Skeletal muscle tissue (tissue), 4 donors: ENCODE data around the gene G6PC1. TPM values are rescaled to one million over a fixed set of nuclear protein-coding genes. Genes with fewer than 3 reads are reported as not detected.
"Not testable (repeated sequence)": the region's sequence is repeated elsewhere in the genome, so short reads cannot be mapped to it uniquely, and the experiment has no call there.

Experiments used
- H3K27ac ChIP-seq: one replicate; pipeline ENCODE4 v1.7.0; 2013; ENCODE audit warnings: mild to moderate bottlenecking, low read depth, low read length, inconsistent platforms
- H3K27me3 ChIP-seq, 3 donors: one replicate each; pipeline ENCODE4 v1.7.0; 2013; ENCODE audit warnings: low read length in 3 of 3; ENCODE audit not compliant: control insufficient read depth in 3 of 3, insufficient read depth in 3 of 3
- H3K36me3 ChIP-seq, 3 donors: one replicate each; pipeline ENCODE4 v1.7.0; 2013; ENCODE audit warnings: low read length in 3 of 3; ENCODE audit not compliant: control insufficient read depth in 3 of 3, insufficient read depth in 3 of 3
- H3K4me1 ChIP-seq, 3 donors: one replicate each; pipeline ENCODE4 v1.7.0; 2013; ENCODE audit warnings: low read length in 3 of 3, mild to moderate bottlenecking in 3 of 3; ENCODE audit not compliant: control insufficient read depth in 3 of 3, insufficient read depth in 3 of 3
- H3K4me3 ChIP-seq, 3 donors: one replicate each; pipeline ENCODE4 v1.7.0; 2013; ENCODE audit warnings: low read length in 3 of 3
- H3K9ac ChIP-seq, 3 donors: one replicate each; pipeline ENCODE4 v1.7.0; 2013; ENCODE audit warnings: low read length in 3 of 3, mild to moderate bottlenecking in 3 of 3, moderate library complexity in 2 of 3, low read depth in 1 of 3
- H3K9me3 ChIP-seq, 3 donors: one replicate each; pipeline ENCODE4 v1.7.0; 2013; ENCODE audit warnings: low read length in 3 of 3; ENCODE audit not compliant: control insufficient read depth in 3 of 3
- total RNA-seq: library from RNA; depleted of rRNA; stranded (reverse); fragments of >200 nt; gene quantifications from one replicate; pipeline ENCODE4 v1.2.3, GENCODE V29; 2014
- donor health status: Osteomylitis.

The G6PC1 gene
- total RNA-seq, 1 donor from 2014 or later = not detected

DNA sequence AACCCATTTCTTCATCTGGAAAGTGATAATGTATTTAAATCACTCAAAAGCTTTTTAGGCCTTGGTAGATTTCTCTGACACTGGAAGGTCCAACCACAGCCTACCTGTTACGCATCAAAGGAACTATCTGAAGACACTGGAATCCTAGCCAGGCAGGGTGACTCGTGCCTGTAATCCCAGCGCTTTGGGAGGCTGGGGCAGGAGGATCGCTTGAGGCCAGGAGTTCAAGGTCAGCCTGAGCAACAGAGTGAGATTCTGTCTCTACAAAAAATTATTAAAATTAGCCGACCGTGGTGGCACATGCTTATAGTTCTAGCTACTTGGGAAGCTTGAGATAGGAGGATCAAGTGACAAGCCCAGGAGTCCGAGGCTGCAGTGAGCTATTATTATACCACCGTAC lies 18.4 kb upstream of the G6PC1 start:
- Histone ChIP-seq H3K9ac (no peak overlapping the region), H3K27me3 (peaks cover 0 to 11% (median 0%) of the 10 kb centered on the region in 3 donors), H3K4me3 (no peak overlapping the region), H3K27ac (no peak overlapping the region), H3K36me3 (no peaks in the 10 kb centered on the region), H3K4me1 (peaks cover 5 to 8% (median 6%) of the 10 kb centered on the region in 3 donors), H3K9me3 (no peaks in the 10 kb centered on the region)

DNA sequence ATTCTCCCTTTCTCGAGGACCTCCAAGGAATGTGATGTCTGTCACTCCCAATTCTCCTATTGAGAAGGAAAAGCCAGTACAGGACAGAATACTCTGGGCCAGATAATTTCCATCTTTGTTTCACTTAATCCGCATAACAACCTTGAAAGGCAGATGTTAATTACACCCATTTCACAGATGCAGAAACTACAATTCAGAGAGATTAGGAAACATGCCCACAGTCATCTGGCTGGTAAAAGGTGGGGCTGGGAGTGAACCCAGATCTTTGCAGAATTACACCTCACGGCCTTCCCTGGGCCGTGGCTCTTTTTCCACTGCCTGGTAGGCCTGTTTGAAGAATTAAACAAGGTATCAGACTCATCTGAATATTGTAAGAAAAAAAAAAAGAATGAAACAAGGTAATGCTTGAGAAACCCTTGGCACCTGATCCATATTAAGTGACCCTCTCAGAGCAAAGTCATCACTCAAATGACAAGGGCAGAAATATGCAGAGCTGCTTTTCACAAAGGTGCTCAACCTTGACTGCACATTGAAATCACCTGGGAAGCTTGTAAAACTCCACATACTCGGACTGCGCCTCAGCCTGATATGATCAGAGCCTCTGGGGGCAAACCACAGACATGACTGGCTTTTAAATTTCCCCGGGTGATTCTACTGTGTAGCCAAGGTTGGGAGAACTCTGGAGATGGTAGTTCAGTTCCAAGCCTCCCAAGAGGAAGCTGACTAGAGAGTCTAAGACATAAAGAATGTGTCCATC lies 16.6 kb upstream of the G6PC1 start:
- Histone ChIP-seq H3K4me1 (peaks cover 5 to 8% (median 6%) of the 10 kb centered on the region in 3 donors), H3K27ac (no peak overlapping the region), H3K27me3 (no peaks in the 10 kb centered on the region), H3K9me3 (no peaks in the 10 kb centered on the region), H3K4me3 (no peak overlapping the region), H3K9ac (no peak overlapping the region), H3K36me3 (no peaks in the 10 kb centered on the region)

DNA sequence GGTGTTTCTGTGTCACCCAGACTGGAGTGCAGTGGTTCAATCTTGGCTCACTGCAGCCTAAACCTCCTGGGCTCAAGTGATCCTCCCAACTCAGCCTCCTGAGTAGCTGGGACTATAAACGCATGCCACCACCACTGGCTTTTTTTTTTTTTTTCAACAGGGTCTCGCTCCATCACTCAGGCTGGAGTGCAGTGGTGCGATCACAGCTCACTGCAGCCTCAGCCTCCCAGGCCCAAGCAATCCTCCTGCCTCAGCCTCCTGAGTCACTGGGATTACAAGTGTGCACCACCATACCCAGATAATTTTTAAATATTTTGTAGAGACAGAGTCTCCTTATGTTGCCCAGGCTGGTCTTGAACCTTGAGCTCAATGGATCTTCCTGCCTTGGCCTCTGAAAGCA lies 14.8 kb upstream of the G6PC1 start:
- H3K4me1 ChIP-seq, H3K4me3 ChIP-seq, H3K27me3 ChIP-seq, H3K9ac ChIP-seq, H3K27ac ChIP-seq, H3K36me3 ChIP-seq, H3K9me3 ChIP-seq: not testable (repeated sequence)

DNA sequence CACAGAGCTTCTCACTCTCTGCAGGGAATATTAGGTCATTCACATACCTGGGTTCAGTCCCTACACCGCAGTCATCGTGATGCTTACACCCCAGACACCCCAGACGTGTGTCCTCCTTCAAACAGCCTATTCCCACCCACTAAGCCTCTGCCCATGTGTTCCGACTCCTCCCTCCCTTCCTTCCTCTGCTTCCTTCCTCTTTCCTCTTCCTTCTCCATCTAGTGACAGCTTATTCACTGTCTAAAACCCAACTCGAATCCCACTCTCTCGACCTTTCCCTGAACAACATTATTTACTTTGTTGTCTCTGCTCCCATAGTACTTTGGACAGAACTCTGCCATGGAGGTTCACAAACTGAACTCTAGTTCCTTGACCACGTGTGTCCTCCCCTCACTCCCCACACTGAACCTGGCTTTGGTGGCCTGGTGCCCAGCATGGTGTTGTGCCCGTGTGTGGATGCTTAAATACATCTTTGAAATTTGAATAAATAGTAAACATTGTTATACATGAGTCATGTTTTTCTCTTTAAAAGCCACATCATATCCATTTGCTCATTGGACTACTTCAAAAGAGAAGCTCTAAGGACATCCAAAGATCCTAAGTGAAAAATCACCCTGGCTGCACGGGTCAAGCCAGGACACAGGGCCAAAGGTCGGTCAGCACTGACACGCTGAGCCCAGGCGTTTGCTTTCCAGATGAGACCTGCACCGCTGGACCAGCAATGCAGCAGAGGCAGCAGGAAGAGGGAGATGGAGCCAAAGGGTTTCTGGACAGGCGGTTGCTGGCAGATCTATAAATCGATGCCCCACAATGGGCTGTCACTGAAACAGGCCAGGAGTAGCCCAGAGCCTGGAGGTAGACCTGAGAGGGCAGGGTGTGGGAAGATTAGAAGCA lies 14.1 kb upstream of the G6PC1 start:
- Histone ChIP-seq H3K27ac (no peak overlapping the region), H3K4me3 (no peak overlapping the region), H3K9ac (peak overlapping the region in 1 of 3 donors; percentile 16), H3K27me3 (no peaks in the 10 kb centered on the region), H3K4me1 (peaks cover 8 to 11% (median 9%) of the 10 kb centered on the region in 3 donors), H3K36me3 (no peaks in the 10 kb centered on the region), H3K9me3 (no peaks in the 10 kb centered on the region)

- H3K9ac ChIP-seq = no peak overlapping the region
- H3K27me3 ChIP-seq = no peaks in the 10 kb centered on the region
- no peaks in the 10 kb centered on the region for H3K9me3 ChIP-seq
- H3K27ac ChIP-seq = no peak overlapping the region
- H3K4me3 ChIP-seq = no peak overlapping the region
- H3K4me1 ChIP-seq = peaks cover 24 to 39% (median 35%) of the 10 kb centered on the region in 3 donors
- no peaks in the 10 kb centered on the region for H3K36me3 ChIP-seq
Measured at GRCh38 chr17:42889809-42890208, 10.8 kb upstream of the G6PC1 start.

GRCh38 chr17:42891539-42892152 lies 9.0 kb upstream of the G6PC1 start:
- Histone ChIP-seq H3K9me3 (no peaks in the 10 kb centered on the region), H3K27ac (peak overlapping the region; percentile 96), H3K9ac (peak overlapping the region; percentile 58 to 75 (median 70)), H3K4me3 (peak overlapping the region in 1 of 3 donors; percentile 13), H3K4me1 (peaks cover 21 to 42% (median 33%) of the 10 kb centered on the region in 3 donors), H3K36me3 (no peaks in the 10 kb centered on the region), H3K27me3 (no peaks in the 10 kb centered on the region)

DNA sequence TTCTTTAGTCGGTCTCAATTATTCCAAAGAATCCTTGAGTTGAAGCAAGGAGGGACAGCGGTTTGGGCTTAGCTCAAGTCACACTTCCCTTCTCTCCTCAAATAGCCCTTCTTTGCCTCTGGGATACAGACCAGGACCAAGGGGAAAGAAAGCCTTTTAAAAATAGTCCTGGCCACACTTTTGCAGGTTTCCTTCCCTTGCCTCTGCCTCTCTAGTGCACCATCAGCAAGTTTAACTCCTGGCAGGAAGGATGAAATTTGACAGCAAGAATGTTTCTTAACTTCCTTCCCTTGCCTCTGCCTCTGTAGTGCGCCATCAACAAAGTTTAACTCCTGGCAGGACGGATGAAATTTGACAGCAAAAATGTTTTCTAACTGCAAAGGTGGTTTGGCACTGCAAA lies 7.2 kb upstream of the G6PC1 start:
- Histone ChIP-seq H3K9me3 (no peaks in the 10 kb centered on the region), H3K27me3 (no peaks in the 10 kb centered on the region), H3K36me3 (no peaks in the 10 kb centered on the region), H3K4me3 (peak overlapping the region in 2 of 3 donors; percentile 29 to 35), H3K9ac (peak overlapping the region; percentile 3 to 32 (median 7)), H3K4me1 (peaks cover 18 to 42% (median 30%) of the 10 kb centered on the region in 3 donors), H3K27ac (peak overlapping the region; percentile 78)

GRCh38 chr17:42894283-42895184 lies 6.1 kb upstream of the G6PC1 start:
- Histone ChIP-seq H3K9ac (peak overlapping the region; percentile 3 to 23 (median 14)), H3K27me3 (no peaks in the 10 kb centered on the region), H3K4me3 (no peak overlapping the region), H3K9me3 (no peaks in the 10 kb centered on the region), H3K36me3 (no peaks in the 10 kb centered on the region), H3K27ac (peak overlapping the region; percentile 78), H3K4me1 (peaks cover 18 to 42% (median 30%) of the 10 kb centered on the region in 3 donors)

DNA sequence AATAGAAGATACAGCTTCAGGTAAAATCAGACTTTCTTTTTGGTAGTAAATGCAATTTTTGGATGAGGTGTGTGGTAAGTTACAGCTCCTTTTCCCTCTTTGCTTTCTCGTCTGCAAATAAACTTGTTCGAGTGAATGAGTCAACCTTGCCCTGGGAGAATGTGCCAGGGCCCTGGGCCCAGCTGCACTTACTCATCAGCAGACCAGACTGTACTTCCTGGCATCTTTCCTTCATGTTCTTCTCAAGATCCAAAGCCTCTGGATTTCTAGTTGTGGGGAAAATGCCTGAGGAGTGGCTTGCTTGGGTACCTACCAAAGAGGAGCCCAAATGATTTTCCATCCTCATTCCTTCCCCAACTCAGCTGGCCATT lies 5.4 kb upstream of the G6PC1 start:
- peak overlapping the region; percentile 78 for H3K27ac ChIP-seq
- peaks cover 18 to 42% (median 30%) of the 10 kb centered on the region in 3 donors for H3K4me1 ChIP-seq
- no peak overlapping the region for H3K4me3 ChIP-seq
- H3K9ac ChIP-seq = no peak overlapping the region
- no peaks in the 10 kb centered on the region for H3K27me3 ChIP-seq
- H3K36me3 ChIP-seq = no peaks in the 10 kb centered on the region
- no peaks in the 10 kb centered on the region for H3K9me3 ChIP-seq
